ENCODE measurements around the gene BMPER.

DNA sequence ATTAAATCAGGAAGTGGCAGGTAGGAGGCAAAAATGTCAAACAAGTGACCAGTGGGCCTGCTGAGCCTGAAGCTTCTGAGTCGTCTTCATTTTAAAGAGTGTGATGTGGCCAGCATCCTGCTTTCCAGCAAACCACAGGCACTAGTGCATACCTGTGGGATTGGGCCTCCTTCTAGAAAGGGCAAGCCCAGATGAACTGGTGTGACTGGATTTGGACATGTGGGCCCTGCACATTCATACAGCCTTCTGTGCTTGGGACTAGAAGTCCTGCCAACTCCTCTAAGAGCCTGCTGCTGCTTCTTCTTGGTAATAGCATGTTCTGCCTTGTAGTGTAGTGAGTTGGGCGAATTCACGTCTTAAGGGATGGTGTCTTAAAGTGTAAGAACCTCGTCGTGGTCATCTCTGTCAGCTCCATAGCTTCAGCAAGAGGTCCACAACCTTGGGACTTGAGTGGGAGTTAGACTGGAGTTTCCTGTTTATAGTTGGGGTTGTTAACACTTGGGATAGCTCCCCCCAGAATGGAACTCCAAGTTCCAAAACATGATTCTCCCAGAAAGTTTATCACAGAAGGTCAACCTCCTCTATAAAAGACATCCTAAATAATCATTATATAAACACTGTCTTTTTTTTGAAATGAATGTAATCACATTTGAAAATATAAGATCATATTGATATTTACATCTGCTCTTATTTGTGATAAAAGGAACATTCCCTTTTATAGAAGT, 11.2 kb downstream of the BMPER start:
- TF ChIP-seq POLR2A (IDR thresholded peaks at IDR 0.05), result no peak
- TF ChIP-seq, protein P1, sequence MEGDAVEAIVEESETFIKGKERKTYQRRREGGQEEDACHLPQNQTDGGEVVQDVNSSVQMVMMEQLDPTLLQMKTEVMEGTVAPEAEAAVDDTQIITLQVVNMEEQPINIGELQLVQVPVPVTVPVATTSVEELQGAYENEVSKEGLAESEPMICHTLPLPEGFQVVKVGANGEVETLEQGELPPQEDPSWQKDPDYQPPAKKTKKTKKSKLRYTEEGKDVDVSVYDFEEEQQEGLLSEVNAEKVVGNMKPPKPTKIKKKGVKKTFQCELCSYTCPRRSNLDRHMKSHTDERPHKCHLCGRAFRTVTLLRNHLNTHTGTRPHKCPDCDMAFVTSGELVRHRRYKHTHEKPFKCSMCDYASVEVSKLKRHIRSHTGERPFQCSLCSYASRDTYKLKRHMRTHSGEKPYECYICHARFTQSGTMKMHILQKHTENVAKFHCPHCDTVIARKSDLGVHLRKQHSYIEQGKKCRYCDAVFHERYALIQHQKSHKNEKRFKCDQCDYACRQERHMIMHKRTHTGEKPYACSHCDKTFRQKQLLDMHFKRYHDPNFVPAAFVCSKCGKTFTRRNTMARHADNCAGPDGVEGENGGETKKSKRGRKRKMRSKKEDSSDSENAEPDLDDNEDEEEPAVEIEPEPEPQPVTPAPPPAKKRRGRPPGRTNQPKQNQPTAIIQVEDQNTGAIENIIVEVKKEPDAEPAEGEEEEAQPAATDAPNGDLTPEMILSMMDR (IDR thresholded peaks at IDR 0.05), result no peak

Data from uterus (tissue), 2 donors.